Fibroblast of mammary gland (primary cell): Measurements from ENCODE around the gene CTDSPL.

Experiments used
- DNase-seq: peaks from one replicate; pipeline ENCODE4 v3.0.0-alpha.2; 2010; ENCODE audit warnings: low read depth
- H3K4me3 ChIP-seq: 2 replicates; pipeline ENCODE4 v1.5.1; 2011; ENCODE audit warnings: low read depth, mild to moderate bottlenecking, low read length, moderate library complexity; ENCODE audit not compliant: control insufficient read depth
- CTCF ChIP-seq: conservative IDR thresholded peaks from 2 replicates; pipeline ENCODE4 v1.5.1; 2011; ENCODE audit warnings: low read depth, low read length, inconsistent platforms; ENCODE audit not compliant: control insufficient read depth, insufficient read depth

Gene CTDSPL

GRCh38 chr3:38026856-38027255 is 165.2 kb downstream of the CTDSPL start:
- no peak overlapping the region for H3K4me3 ChIP-seq
- no peak for DNase-seq
- TF ChIP-seq CTCF = no peak

GRCh38 chr3:38027466-38028465 is 166.1 kb downstream of the CTDSPL start:
- no peak overlapping the region for H3K4me3 ChIP-seq
- no peak for TF ChIP-seq CTCF
- DNase-seq = no peak

GRCh38 chr3:38028621-38029361 is 167.1 kb downstream of the CTDSPL start:
- no peak for DNase-seq
- H3K4me3 ChIP-seq = peak overlapping the region; percentile 63
- TF ChIP-seq CTCF = no peak

GRCh38 chr3:38029400-38030125 is 167.9 kb downstream of the CTDSPL start, which contains the start of gene PLCD1:
Gene PLCD1 (minus strand): TSS chr3:38029642. CDS start chr3:38029539, 103 bp downstream.
- TF ChIP-seq CTCF = no peak
- peak within 1 kb of the TSS; percentile 63 for H3K4me3 ChIP-seq
- peak; percentile 48 for DNase-seq

- no peak for TF ChIP-seq CTCF
- no peak for DNase-seq
- H3K4me3 ChIP-seq = peak overlapping the region; percentile 63
Measured at GRCh38 chr3:38030126-38031021, 168.7 kb downstream of the CTDSPL start.
